HS-27A (cell line): ENCODE results near the gene NR2F1-AS1.
A peak's percentile ranks its signal among the peaks of the same experiment; 100 is the strongest.

Experiments used
- DNase-seq: peaks from one replicate; pipeline ENCODE4 v3.0.0-alpha.2; 2012; ENCODE audit warnings: low read depth, missing footprints

The NR2F1-AS1 gene

GRCh38 chr5:93580927-93581445 is at the start of gene NR2F1-AS1:
Gene NR2F1-AS1 (minus strand): TSS chr5:93581219.
- no peak for DNase-seq

DNA sequence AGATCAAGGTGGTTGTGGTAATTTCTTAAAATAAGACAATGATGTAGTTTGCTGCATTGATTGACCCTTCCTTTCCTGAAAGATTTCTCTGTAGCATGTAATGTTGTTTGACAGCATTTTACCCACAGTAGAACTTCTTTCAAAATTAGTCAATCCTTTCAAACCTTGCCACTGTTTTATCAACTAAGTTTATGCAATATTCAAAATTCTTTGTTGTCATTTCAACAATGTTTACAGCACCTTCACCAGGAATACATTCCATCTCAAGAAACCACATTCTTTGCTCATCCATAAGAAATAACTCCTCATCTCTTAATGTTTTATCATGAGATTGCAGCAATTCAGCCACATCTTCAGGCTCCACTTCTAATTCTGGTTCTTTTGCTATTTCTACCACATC is 45.8 kb upstream of the NR2F1-AS1 start:
- DNase-seq: no peak

GRCh38 chr5:93623153-93623552 is 42.1 kb upstream of the NR2F1-AS1 start:
- DNase-seq: no peak

GRCh38 chr5:93622240-93622885 is 41.3 kb upstream of the NR2F1-AS1 start:
- DNase-seq: no peak

DNA sequence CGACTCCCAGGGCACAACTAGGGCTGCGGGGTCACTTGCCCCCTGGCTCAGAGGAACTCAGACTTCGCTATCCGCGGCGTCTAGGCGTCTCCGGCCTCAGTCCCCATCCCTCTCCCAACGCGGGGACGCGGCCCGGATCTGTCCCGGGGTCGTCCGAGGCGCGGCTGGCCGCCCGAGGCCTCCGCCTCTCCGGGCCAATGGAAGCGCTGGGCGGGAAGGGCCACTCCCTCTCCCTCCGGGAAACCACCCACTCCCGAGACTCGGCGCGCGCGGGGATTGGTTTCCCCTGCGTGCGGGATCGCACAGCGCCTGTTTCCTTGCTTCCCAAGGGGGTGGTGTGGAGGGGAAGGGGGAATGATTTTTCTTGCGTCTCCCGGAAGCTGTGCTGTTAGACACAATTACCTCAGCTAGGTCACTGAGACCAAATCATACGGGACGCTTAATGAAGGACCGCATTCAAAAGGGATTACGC is 40.3 kb upstream of the NR2F1-AS1 start:
- DNase-seq: no peak

GRCh38 chr5:93620487-93621326 is 39.7 kb upstream of the NR2F1-AS1 start:
- DNase-seq: peak; percentile 27

- DNase-seq: no peak
These were observed 35.6 kb upstream of the NR2F1-AS1 start for GRCh38 chr5:93616538-93617174.

DNA sequence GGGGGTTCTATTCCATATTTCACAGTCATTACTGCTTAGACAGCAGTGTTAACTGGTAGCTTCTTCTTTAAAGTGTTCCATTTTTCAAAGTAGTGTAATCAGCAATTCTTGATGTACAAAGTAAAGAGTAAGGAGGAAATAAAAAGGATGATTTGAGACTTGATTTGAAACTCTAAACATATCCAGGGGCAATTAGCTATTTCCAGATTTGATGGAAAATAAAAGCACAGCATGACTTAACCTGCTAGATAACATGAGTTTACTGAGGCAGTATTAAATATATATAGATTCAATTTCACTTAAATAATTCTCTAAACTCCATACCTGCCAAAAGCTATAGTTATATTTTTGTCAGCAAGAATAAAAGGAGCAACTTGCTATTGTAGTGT is 31.8 kb upstream of the NR2F1-AS1 start:
- no peak for DNase-seq

DNA sequence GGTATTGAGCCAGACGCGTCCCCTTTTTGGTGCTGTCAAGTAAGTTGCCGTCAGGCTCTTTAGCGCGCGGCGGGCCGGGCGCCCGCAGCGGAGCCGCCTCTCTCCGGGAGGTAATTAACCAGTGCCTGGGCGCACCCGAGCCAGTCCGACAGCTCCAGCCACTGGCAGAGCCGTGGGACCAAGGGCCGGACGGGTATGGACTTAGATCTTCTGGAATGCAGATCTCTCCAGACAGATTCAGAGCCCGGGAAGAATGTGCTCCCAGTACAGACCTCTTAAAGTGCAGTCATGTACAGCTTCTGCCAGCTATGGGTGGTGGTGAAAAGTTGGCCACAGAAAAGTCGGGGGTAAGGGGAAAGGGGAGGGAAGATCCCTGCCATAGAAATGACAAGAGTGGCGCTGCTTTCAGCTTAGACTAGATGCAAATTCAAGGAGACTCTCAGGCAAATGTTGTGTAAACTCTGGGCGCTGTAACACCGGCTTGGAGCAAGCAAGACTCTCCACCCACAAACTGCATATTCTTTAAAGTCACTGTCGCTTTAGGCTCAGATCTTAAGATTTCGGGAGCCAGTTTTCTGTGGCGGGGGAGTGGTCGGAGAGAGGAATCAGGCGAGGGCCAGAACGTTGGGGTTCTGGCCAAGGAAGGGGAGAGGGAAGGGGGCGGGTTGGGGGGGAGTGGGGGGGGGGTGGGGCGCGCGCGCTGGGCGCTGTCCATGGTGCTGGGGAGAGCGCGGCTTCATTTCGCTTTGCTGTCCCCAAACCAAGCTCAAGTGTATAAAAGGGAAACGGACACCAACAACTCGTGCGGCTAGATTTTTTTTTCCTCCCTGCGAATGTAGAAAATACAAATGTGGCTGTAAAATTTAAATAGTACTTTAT is 31.2 kb upstream of the NR2F1-AS1 start:
- no peak for DNase-seq

DNA sequence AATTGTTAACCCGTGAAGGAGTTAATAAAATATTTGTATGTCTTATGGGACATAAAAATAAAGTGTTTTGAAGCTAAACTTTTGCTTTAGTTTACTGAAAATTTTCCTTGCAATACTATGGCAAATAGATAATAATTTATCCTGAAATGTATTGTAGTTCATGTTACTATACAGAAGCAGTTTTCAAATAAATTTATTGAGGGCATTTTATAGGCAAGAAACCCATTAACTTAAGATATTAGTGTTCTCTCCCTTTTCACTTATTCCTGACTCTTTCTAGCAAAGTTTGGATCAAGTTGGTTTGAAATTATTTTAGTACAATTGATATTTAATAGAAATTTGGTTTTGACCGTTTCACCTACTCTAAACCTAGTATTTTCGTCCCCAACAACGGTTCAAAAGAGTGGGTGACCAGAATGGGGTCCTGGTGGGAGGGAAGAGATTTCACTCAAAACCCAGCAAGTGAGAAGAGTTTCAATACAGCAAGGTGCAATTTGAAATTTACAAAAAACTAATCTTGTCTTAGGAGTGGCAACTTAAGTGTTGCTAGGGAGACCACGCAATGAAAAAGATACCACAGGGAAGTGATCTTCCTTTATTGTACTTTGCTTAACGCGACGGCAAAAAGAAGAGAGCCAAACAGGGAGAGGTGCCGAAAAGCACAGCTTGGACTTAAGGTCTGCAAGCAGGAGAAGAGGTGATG is 30.4 kb upstream of the NR2F1-AS1 start:
- DNase-seq: no peak

DNA sequence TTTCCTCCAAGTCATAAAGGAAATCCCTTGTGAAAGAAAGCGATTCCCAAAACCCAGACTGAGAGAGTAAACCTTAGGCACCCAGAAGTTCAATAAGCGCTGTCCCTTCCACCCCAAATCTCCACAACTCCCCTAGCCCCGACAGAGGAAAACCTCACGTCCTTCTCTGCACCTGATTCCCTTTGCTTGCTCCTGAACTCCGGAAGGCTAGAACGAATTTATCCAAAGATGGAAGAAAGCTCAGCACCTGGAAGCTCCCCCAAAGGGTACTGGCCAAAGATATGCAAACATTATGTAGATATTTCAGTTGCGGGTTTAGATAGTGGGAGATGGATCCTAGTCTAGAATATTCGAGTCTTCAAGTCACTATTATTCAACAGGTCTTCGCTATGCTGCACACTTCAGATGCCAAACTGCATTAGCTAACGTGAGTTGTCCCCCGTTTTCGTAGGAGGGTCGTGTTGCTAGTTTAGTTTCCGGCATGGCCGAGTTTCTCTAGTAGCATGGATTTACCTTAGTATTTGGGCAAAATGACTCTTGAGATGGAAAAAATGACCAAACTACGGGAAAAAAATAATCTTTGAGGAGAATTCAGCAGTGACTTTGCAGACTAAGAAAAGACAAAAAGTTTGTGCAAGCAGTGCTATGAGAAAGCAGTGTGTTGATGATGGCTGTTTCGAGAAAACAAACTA is 29.7 kb upstream of the NR2F1-AS1 start:
- no peak for DNase-seq

GRCh38 chr5:93609762-93610161 is 28.7 kb upstream of the NR2F1-AS1 start:
- DNase-seq: no peak

- no peak for DNase-seq
These were observed 27.8 kb upstream of the NR2F1-AS1 start for GRCh38 chr5:93608855-93609254.

GRCh38 chr5:93607367-93608258 is 26.6 kb upstream of the NR2F1-AS1 start:
- DNase-seq: no peak

GRCh38 chr5:93606382-93606752 is 25.3 kb upstream of the NR2F1-AS1 start:
- no peak for DNase-seq

DNA sequence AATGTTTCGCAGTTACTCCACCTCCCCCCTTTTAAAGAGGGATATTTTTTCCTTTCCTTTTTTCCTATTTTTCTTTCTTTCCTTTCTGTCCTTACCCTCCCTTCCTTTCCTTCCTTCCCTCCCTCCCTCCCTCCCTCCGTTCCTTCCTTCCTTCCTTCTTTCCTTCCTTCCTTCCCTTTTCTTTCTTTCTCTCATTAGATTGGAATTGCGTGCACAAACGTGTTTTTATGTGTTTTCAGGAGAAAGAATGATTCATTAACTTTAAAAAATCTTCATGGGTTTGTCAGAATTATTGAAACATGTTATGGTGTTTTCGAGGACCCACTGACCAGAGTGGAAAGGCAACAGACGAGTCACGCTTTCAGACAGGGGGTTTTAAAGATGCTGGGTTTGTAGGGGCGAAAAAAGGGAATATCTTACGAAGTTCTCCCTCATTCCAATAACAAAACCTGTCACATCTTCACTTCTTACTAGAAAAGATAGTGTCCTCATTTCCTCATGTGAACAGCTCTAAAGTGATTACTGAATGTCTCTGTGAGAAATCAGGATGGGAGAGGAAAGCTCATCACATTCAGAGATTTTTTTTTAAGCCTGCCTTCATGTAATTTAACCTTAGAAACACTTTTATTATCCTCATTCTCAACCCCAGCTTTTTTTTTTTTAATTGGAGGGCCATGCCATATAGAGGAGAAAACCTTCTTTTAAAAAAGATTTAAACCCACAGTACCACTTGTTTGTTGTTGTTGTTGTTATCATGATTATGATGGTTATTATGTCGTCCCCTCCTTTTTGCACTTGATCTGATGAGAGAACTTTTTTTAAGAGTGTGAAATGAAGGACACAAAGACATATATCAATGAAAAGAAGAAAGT is 23.9 kb upstream of the NR2F1-AS1 start:
- no peak for DNase-seq

GRCh38 chr5:93603793-93604643 is 23.0 kb upstream of the NR2F1-AS1 start:
- no peak for DNase-seq
